Measurements from ENCODE around the gene P2RY1. TPM values are rescaled to one million over a fixed set of nuclear protein-coding genes. Genes with fewer than 3 reads are reported as not detected.
"Not testable (repeated sequence)": the region's sequence is repeated elsewhere in the genome, so short reads cannot be mapped to it uniquely, and the experiment has no call there.

P2RY1 gene
- total and polyA plus RNA-seq, 7 donors: 0.25 to 1.4 (median 0.97) TPM

GRCh38 chr3:152842413-152842812 is 7.5 kb downstream of the P2RY1 start:
- H3K4me3 ChIP-seq: no peak overlapping the region
- intact Hi-C loops (cut with DNase I): no loop called here
- DNase-seq (no peak), ATAC-seq (no peak)
- H3K9me3 ChIP-seq: no peaks in the 10 kb centered on the region
- H3K27ac ChIP-seq: no peak overlapping the region
- no peaks in the 10 kb centered on the region for H3K36me3 ChIP-seq (ENCODE audit: insufficient read depth in 1 of 2, low read depth in 1 of 2)
- TF ChIP-seq, protein P1, sequence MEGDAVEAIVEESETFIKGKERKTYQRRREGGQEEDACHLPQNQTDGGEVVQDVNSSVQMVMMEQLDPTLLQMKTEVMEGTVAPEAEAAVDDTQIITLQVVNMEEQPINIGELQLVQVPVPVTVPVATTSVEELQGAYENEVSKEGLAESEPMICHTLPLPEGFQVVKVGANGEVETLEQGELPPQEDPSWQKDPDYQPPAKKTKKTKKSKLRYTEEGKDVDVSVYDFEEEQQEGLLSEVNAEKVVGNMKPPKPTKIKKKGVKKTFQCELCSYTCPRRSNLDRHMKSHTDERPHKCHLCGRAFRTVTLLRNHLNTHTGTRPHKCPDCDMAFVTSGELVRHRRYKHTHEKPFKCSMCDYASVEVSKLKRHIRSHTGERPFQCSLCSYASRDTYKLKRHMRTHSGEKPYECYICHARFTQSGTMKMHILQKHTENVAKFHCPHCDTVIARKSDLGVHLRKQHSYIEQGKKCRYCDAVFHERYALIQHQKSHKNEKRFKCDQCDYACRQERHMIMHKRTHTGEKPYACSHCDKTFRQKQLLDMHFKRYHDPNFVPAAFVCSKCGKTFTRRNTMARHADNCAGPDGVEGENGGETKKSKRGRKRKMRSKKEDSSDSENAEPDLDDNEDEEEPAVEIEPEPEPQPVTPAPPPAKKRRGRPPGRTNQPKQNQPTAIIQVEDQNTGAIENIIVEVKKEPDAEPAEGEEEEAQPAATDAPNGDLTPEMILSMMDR (IDR thresholded peaks at IDR 0.05): no peak
- H3K4me1 ChIP-seq: peaks cover 3% of the 10 kb centered on the region
- no peaks in the 10 kb centered on the region for H3K27me3 ChIP-seq (ENCODE audit: insufficient read depth in 3 of 3, low read length in 2 of 3)

DNA sequence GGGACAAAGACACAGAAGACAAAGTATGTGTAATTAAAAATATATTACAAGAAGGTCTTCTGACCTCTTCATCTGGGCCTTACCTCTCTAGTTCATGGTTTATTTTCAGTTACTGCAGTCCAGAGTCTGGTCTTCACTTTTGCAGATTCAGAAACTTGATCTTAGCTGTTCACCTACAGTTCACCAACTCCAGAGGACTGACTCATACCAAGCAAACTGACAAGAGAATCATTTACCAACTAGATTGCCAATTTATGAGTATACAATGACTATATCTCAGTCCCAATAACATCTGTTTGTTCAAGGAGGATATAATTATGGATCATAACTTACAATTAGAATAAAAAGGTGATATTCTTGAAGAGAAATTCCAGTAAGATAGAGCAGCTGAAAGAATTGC is 9.0 kb downstream of the P2RY1 start:
- DNase-seq (no peak), ATAC-seq (no peak)
- Histone ChIP-seq H3K4me1 (peaks cover 3% of the 10 kb centered on the region), H3K27me3 (ENCODE audit: insufficient read depth in 3 of 3, low read length in 2 of 3) (no peaks in the 10 kb centered on the region), H3K9me3 (no peaks in the 10 kb centered on the region), H3K27ac (no peak overlapping the region), H3K4me3 (no peak overlapping the region), H3K36me3 (ENCODE audit: insufficient read depth in 1 of 2, low read depth in 1 of 2) (no peaks in the 10 kb centered on the region)
- TF ChIP-seq, protein P1 (IDR thresholded peaks at IDR 0.05): no peak
- intact Hi-C loops (cut with DNase I): no loop called here

DNA sequence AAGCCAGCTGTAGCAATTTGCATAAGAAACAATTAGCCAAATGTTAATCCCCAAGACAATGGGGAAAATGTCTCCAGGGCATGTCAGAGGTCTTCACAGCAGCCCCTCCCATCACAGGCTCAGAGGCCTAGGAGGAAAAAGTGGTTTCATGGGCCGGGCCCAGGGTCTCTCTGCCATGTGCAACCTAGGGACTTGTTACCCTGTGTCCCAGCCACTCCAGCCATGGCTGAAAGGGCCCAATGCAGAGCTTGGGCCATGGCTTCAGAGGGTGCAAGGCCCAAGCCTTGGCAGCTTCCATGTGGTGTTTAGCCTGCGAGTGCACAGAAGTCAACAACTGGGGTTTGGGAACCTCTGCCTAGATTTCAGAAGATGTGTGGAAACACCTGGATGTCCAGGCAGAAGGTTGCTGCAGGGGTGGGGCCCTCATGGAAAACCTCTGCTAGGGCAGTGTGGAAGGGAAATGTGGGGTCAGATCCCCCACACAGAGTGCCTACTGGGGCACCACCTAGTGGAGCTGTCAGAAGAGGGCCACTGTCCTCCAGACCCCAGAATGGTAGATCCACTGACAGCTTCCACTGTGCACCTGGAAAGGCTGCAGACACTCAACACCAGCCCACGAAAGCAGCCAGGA is 11.8 kb downstream of the P2RY1 start:
- H3K9me3 ChIP-seq; H3K27me3 ChIP-seq (ENCODE audit: insufficient read depth in 3 of 3, low read length in 2 of 3); H3K36me3 ChIP-seq (ENCODE audit: insufficient read depth in 1 of 2, low read depth in 1 of 2); intact Hi-C loops (cut with DNase I); H3K4me3 ChIP-seq; ATAC-seq; H3K4me1 ChIP-seq; H3K27ac ChIP-seq; DNase-seq: not testable (repeated sequence)
- WGBS, 3 donors: 87 to 93% (median 93%) methylated on average over 3 of the region's 3 CpGs

GRCh38 chr3:152847599-152847998 is 12.7 kb downstream of the P2RY1 start:
- H3K9me3 ChIP-seq; H3K27ac ChIP-seq; H3K27me3 ChIP-seq (ENCODE audit: insufficient read depth in 3 of 3, low read length in 2 of 3); intact Hi-C loops (cut with DNase I); H3K4me1 ChIP-seq; H3K4me3 ChIP-seq; DNase-seq; H3K36me3 ChIP-seq (ENCODE audit: insufficient read depth in 1 of 2, low read depth in 1 of 2); ATAC-seq: not testable (repeated sequence)
- WGBS, 3 donors: 95 to 100% (median 98%) methylated on average over 1 of the region's 1 CpG

- Histone ChIP-seq H3K9me3 (no peaks in the 10 kb centered on the region), H3K4me3 (no peak overlapping the region), H3K36me3 (ENCODE audit: insufficient read depth in 1 of 2, low read depth in 1 of 2) (no peaks in the 10 kb centered on the region), H3K4me1 (no peaks in the 10 kb centered on the region), H3K27ac (no peak overlapping the region), H3K27me3 (ENCODE audit: insufficient read depth in 3 of 3, low read length in 2 of 3) (no peaks in the 10 kb centered on the region)
- ATAC-seq (no peak), DNase-seq (no peak)
- 86 to 93% (median 88%) methylated on average over 2 of the region's 2 CpGs for WGBS, 3 donors
- TF ChIP-seq, protein P1 (IDR thresholded peaks at IDR 0.05): no peak
- intact Hi-C loops (cut with DNase I): no loop called here
These were observed 15.2 kb downstream of the P2RY1 start for GRCh38 chr3:152849996-152850578.

DNA sequence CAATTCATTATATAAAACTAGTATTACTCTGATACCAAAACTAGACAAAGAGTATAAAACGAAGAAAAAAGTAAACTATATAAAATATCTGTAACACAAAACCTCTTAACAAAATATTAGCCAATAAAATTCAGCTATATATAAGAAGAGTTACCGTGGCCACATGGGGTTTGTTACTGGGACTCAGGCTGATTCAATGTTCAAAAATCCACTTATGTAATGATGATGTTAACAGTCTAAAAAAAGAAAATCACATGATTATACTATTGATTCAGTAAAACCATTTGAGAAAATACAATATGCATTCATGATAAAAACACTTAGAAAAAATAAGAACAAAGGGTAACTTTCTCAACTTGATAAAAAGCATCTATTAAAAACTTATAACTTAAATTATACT is 18.3 kb downstream of the P2RY1 start:
- intact Hi-C loops (cut with DNase I): no loop called here
- Histone ChIP-seq H3K9me3 (no peaks in the 10 kb centered on the region), H3K27ac (no peak overlapping the region), H3K36me3 (ENCODE audit: insufficient read depth in 1 of 2, low read depth in 1 of 2) (no peaks in the 10 kb centered on the region), H3K27me3 (ENCODE audit: insufficient read depth in 3 of 3, low read length in 2 of 3) (no peaks in the 10 kb centered on the region), H3K4me1 (no peaks in the 10 kb centered on the region), H3K4me3 (no peak overlapping the region)
- 63 to 78% (median 70%) methylated on average over 2 of the region's 2 CpGs for WGBS, 3 donors
- DNase-seq (no peak), ATAC-seq (no peak)
- TF ChIP-seq, protein P1 (IDR thresholded peaks at IDR 0.05): no peak
